Bronchial epithelial cell (primary cell): ENCODE data around the gene CWC27. TPM values are rescaled to one million over a fixed set of nuclear protein-coding genes. Genes with fewer than 3 reads are reported as not detected.

Experiments
- DNase-seq: peaks from one replicate; pipeline ENCODE4 v3.0.0-alpha.2; 2010; ENCODE audit warnings: low read depth
- FAIRE-seq: peaks from 2 replicates; lab custom pipeline; 2011; peaks lifted over from hg19 to GRCh38; lab: Jason Lieb, UNC
- H3K27me3 ChIP-seq: 2 replicates; pipeline ENCODE4 v1.5.1; 2011; ENCODE audit warnings: low read length; ENCODE audit not compliant: control insufficient read depth, insufficient read depth
- H3K36me3 ChIP-seq: 2 replicates; pipeline ENCODE4 v1.5.1; 2011; ENCODE audit warnings: low read length; ENCODE audit not compliant: control insufficient read depth, insufficient read depth
- H3K4me3 ChIP-seq: 2 replicates; pipeline ENCODE4 v1.5.1; 2011; ENCODE audit warnings: mild to moderate bottlenecking, low read depth, low read length, control low read depth
- total RNA-seq: library from RNA; depleted of rRNA; stranded (reverse); fragments of >200 nt; gene quantifications from 2 replicates; pipeline ENCODE4 v1.2.1, GENCODE V29; 2014
- TF ChIP-seq, protein P1 (sequence below): IDR thresholded peaks from 2 replicates; pipeline ENCODE4 v1.5.1; 2011; ENCODE audit warnings: mild to moderate bottlenecking, moderate library complexity, low read length, control low read depth, inconsistent platforms; ENCODE audit not compliant: insufficient read depth, severe bottlenecking

The CWC27 gene
- total RNA-seq, 1 donor from 2014 or later, result 24.7 TPM

DNA sequence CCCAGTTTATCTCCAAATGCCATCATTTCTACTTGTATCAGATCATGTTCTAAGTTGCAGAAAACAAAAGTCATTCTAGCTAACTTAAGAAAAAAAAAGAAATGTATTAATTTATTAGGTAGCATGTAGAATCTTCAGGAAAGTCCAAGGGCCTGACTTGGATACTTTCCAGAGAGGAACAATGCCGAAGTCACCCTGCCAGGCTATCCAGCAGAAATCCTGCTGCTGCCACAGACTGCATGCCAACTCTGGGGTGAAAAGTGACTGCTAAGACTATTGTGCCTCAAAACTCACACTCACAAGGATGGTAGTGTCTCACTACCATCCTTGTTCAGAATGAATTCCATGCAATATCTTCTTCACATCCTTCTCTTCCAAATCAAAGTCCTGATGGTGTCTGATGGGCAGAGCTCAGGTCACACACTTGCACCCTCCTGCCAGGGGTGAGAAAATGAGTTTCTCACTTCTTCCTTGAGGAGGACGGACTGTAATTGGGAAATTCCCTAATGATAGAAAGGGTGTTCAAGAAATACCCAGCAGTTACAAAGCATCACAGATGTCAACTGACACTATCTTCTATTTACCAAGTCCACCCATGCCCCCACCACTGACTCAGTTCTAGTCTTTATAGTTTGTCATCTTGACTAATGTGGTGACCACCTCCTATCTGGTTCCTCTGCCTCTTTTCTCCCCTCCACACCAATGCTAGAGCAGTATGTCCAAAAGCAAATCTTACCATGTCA is 279.4 kb downstream of the CWC27 start:
- Histone ChIP-seq H3K27me3 (no peaks in the 10 kb centered on the region), H3K36me3 (no peaks in the 10 kb centered on the region), H3K4me3 (no peak overlapping the region)
- TF ChIP-seq, protein P1, sequence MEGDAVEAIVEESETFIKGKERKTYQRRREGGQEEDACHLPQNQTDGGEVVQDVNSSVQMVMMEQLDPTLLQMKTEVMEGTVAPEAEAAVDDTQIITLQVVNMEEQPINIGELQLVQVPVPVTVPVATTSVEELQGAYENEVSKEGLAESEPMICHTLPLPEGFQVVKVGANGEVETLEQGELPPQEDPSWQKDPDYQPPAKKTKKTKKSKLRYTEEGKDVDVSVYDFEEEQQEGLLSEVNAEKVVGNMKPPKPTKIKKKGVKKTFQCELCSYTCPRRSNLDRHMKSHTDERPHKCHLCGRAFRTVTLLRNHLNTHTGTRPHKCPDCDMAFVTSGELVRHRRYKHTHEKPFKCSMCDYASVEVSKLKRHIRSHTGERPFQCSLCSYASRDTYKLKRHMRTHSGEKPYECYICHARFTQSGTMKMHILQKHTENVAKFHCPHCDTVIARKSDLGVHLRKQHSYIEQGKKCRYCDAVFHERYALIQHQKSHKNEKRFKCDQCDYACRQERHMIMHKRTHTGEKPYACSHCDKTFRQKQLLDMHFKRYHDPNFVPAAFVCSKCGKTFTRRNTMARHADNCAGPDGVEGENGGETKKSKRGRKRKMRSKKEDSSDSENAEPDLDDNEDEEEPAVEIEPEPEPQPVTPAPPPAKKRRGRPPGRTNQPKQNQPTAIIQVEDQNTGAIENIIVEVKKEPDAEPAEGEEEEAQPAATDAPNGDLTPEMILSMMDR, result no peak
- FAIRE-seq (no peak), DNase-seq (no peak)

DNA sequence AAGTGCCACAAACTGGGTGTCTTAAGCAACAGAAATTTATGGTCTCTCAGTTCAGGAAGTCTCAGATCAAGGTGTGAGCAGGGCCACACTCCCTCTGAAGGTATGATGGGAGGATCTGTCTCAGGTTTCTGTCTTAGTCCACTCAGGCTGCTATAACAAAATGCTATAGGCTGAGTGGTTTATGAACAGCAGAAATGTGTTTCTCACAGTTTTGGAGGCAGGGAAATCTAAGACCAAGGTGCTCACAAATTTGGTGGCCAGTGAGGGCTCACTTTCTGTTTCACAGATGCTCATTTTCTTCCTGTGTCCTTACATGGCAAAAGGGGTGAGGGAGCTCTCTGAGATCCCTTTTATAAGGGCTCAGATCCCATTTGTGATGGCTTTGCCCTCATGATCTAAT is 281.4 kb downstream of the CWC27 start:
- DNase-seq (no peak), FAIRE-seq (no peak)
- H3K4me3 ChIP-seq, result no peak overlapping the region
- no peaks in the 10 kb centered on the region for H3K36me3 ChIP-seq
- H3K27me3 ChIP-seq, result no peaks in the 10 kb centered on the region
- TF ChIP-seq, protein P1, result no peak

DNA sequence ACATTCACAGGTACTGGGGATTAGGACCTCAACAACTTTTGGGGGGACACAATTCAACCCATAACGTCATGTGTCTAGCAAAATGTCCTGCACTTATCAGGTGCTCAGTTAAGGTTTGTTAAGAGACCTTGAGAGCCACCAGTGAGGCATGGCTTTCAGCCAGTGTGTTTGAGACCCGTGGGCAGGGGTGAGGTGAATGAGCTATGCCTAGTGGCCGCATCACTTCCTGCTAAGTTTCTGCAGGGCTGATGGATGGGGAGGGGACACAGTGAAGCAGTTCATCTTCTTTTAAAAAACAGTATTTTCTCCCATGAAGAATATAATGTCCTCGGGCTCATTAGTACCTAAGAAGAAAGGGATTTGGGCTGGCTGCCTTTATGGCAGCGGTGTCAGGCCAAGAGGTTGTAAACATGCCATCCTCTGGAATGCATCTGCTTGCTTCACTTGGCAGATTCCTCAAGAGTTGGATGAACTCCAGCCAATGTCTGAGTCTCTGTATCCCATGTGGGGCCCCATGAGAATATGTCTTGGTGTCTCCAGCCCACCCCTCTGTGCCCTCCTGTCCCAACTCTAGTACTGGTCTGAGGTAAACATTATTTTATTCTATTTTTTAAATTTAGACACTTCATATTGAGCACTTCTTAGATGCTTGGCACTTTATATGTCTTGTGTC is 282.2 kb downstream of the CWC27 start:
- no peaks in the 10 kb centered on the region for H3K27me3 ChIP-seq
- TF ChIP-seq, protein P1, result no peak
- H3K36me3 ChIP-seq, result no peaks in the 10 kb centered on the region
- FAIRE-seq (peak; percentile 36), DNase-seq (no peak)
- H3K4me3 ChIP-seq, result no peak overlapping the region

DNA sequence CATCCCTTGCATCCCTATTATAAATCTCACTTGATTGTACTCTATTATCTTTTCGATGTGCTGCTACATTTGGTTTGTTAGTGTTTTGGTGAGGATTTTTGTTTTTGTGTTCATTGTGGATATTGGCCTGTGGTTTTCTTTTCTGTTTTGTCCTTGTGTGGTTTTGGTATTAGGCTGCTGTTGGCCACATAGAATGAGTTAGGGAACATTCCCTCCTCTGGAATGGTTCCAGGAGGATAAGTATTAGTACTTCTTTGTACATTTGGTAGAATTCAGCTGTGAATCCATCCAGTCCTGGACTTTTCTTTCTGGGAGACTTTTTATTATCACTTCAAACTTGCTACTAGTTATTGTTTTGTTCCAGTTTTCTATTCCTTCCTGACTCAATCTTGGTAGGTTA is 287.2 kb downstream of the CWC27 start:
- FAIRE-seq, result no peak
- Histone ChIP-seq H3K27me3 (no peaks in the 10 kb centered on the region), H3K36me3 (no peaks in the 10 kb centered on the region), H3K4me3 (no peak overlapping the region)
- TF ChIP-seq, protein P1, result no peak
- DNase-seq, result no peak

DNA sequence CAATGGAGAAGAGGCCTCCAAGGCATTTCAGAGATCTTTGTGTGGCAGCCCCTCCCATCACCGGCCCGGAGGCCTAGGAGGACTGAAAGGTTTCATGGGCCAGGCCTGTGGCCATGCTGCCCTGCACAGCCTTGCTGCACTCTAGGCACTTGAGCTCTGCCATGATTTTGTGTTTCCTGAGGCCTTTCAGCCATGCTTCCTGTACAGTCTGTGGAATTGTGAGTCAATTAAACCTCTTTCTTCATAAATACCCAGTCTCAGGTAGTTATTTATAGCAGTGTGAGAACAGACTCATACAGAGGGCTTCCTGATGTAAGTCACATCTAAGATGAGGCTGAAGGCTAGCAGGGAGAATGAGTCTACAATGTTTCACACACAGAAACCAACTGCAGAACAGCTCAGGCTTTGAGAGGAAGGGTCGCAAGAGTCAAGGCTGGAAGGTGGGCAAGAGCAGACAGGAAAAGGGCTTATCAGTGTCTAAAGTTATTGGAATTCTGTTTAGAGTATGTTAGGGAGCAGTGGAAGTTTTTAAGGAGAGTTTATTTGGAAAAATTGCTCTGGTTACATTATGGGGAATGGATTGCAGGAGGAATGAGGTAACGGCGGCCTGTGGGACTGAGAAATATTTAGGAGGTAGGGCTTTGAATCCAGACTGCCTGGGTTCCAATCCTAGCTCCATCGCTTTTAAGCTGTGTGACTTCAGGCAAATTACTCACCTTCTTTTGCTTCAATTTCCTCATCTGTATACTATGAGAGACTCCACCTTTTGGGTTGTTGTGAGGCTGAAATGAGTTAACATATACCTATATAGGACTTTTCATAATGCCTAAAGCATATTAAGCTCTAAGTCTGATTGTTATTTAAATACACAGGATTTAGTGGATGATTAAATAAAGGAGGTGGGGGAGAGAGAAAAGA is 291.2 kb downstream of the CWC27 start:
- DNase-seq (peak; percentile 87), FAIRE-seq (no peak)
- H3K36me3 ChIP-seq, result no peaks in the 10 kb centered on the region
- H3K27me3 ChIP-seq, result no peaks in the 10 kb centered on the region
- no peak overlapping the region for H3K4me3 ChIP-seq
- TF ChIP-seq, protein P1, result no peak
